HCT116 (cell line): ENCODE data around the gene CD44. TPM values are rescaled to one million over a fixed set of nuclear protein-coding genes. Genes with fewer than 3 reads are reported as not detected.

Experiments
- ATAC-seq: fragments of 200-7000 bp; cut with Tn5 transposase; 2 replicates; pipeline ENCODE4 v1.9.1; 2020; ENCODE audit warnings: mild to moderate bottlenecking, moderate library complexity
- BruUV-seq: library from RNA; stranded (reverse); fragments of 400-500 nt; replicated peaks from 2 replicates; lab custom pipeline; 2021; lab: Mats Ljungman, UMichigan
- CTCF ChIA-PET: fragments of 300-600 bp; sonication (Branson Sonifier 250); formaldehyde crosslinking; loops from one replicate; lab custom pipeline; 2021; ENCODE audit warnings: antibody characterized with exemption; lab: Charles Lee
- POLR2A ChIA-PET: fragments of 300-600, 350-600 bp; sonication (Branson Sonifier 250); formaldehyde crosslinking; loops from one replicate; lab custom pipeline; 2021; ENCODE audit warnings: antibody characterized with exemption; lab: Charles Lee
- RAD21 ChIA-PET, 2 experiments: fragments of 300-600 bp; sonication (Branson Sonifier 250); formaldehyde crosslinking; loops; one replicate each; lab custom pipeline; 2023; ENCODE audit warnings: low total read pairs in 2 of 2; ENCODE audit not compliant: uncharacterized antibody in 2 of 2, unreplicated experiment in 2 of 2, low non-redundant PET in 1 of 2; lab: Charles Lee
- DNase-seq: peaks from one replicate; pipeline ENCODE4 v3.0.0-alpha.2; 2010; ENCODE audit warnings: low read depth, low spot score
- H2AFZ ChIP-seq: fragments of 200-600 bp; shearing (Covaris generic), sonication (generic); 2 replicates; pipeline ENCODE4 v1.6.1; 2017; ENCODE audit warnings: low read depth, mixed run types, mixed read lengths, antibody characterized with exemption, low read length; ENCODE audit not compliant: poor library complexity, severe bottlenecking
- H3K27ac ChIP-seq: 2 replicates; pipeline ENCODE4 v1.5.1; 2012; ENCODE audit warnings: low read depth, low read length
- H3K27me3 ChIP-seq: fragments of 200-600 bp; sonication (generic); 2 replicates; pipeline ENCODE4 v1.6.1; 2016; ENCODE audit warnings: mixed run types, low read length, mixed read lengths; ENCODE audit not compliant: insufficient read depth
- H3K36me3 ChIP-seq, 2 experiments: fragments of 200-500 bp in 1 of 2; fragments of 200-600 bp in 1 of 2; sonication (Bioruptor generic) in 1 of 2; sonication (generic) in 1 of 2; 2 replicates each; pipeline versions ENCODE4 v1.5.1 to v1.6.1; 2014 to 2016; ENCODE audit warnings: low read length in 2 of 2, inconsistent platforms in 1 of 2, mixed read lengths in 1 of 2, mixed run types in 1 of 2; ENCODE audit not compliant: insufficient read depth in 2 of 2, control insufficient read depth in 1 of 2
- H3K4me1 ChIP-seq, 2 experiments: fragments of 200-600 bp in 1 of 2; sonication (generic) in 1 of 2; 2 replicates each; pipeline versions ENCODE4 v1.5.1 to v1.6.1; 2012 to 2017; ENCODE audit warnings: low read length in 2 of 2, inconsistent platforms in 1 of 2, mild to moderate bottlenecking in 1 of 2, mixed read lengths in 1 of 2, mixed run types in 1 of 2, moderate library complexity in 1 of 2; ENCODE audit not compliant: insufficient read depth in 2 of 2, control insufficient read depth in 1 of 2
- H3K4me2 ChIP-seq: fragments of 200-600 bp; sonication (generic); 2 replicates; pipeline ENCODE4 v1.6.1; 2017; ENCODE audit warnings: mixed run types, low read length, mixed read lengths
- H3K4me3 ChIP-seq, 2 experiments: fragments of 200-600 bp in 1 of 2; sonication (generic) in 1 of 2; replicated peaks in 1 of 2; 2 replicates each; pipeline ENCODE4 v1.5.1; 2011 to 2016; ENCODE audit warnings: low read length in 2 of 2, control low read depth in 1 of 2, low read depth in 1 of 2, mild to moderate bottlenecking in 1 of 2, mixed read lengths in 1 of 2, mixed run types in 1 of 2
- H3K79me2 ChIP-seq: fragments of 200-600 bp; sonication (generic); 2 replicates; pipeline ENCODE4 v1.6.1; 2017; ENCODE audit warnings: mild to moderate bottlenecking, mixed run types, low read length, moderate library complexity, mixed read lengths; ENCODE audit not compliant: insufficient read depth
- H3K9ac ChIP-seq: fragments of 200-600 bp; sonication (generic); 2 replicates; pipeline ENCODE4 v1.6.1; 2016; ENCODE audit warnings: low read length, mixed read lengths
- H3K9me2 ChIP-seq: fragments of 200-600 bp; sonication (generic), shearing (Covaris generic); 2 replicates; pipeline ENCODE4 v1.6.1; 2017; ENCODE audit warnings: mixed run types, mild to moderate bottlenecking, moderate library complexity; ENCODE audit not compliant: insufficient read depth
- H3K9me3 ChIP-seq, 2 experiments: fragments of 200-500 bp in 1 of 2; fragments of 200-600 bp in 1 of 2; sonication (Bioruptor generic) in 1 of 2; sonication (generic) in 1 of 2; 2 replicates each; pipeline ENCODE4 v1.6.1; 2014 to 2017; ENCODE audit warnings: low read length in 2 of 2, mixed read lengths in 2 of 2, inconsistent platforms in 1 of 2, low read depth in 1 of 2, mild to moderate bottlenecking in 1 of 2, mixed run types in 1 of 2, moderate library complexity in 1 of 2; ENCODE audit not compliant: control insufficient read depth in 1 of 2, insufficient read depth in 1 of 2
- H4K20me1 ChIP-seq: fragments of 200-600 bp; sonication (generic), shearing (Covaris generic); 2 replicates; pipeline ENCODE4 v1.6.1; 2017; ENCODE audit warnings: mixed run types, mild to moderate bottlenecking, moderate library complexity; ENCODE audit not compliant: insufficient read depth
- CBX3 ChIP-seq: IDR thresholded peaks from 2 replicates; pipeline ENCODE4 v1.6.1; 2012; ENCODE audit warnings: low read depth
- CEBPB ChIP-seq: IDR thresholded peaks from 2 replicates; pipeline ENCODE4 v1.6.1; 2012; ENCODE audit warnings: low read depth
- ELF1 ChIP-seq: IDR thresholded peaks from 2 replicates; pipeline ENCODE4 v1.6.1; 2012; ENCODE audit warnings: low read depth, borderline replicate concordance
- EZH2 ChIP-seq: fragments of 200-600 bp; sonication (generic); IDR thresholded peaks from 2 replicates; pipeline ENCODE4 v1.6.1; 2017; ENCODE audit warnings: antibody characterized with exemption, mixed run types
- EZH2phosphoT487 ChIP-seq: fragments of 200-600 bp; IDR thresholded peaks from 2 replicates; pipeline ENCODE4 v1.6.1; 2018; ENCODE audit warnings: antibody characterized with exemption, borderline replicate concordance
- POLR2A ChIP-seq: IDR thresholded peaks from 2 replicates; pipeline ENCODE4 v1.7.0; 2011; ENCODE audit warnings: borderline replicate concordance; ENCODE audit not compliant: insufficient read depth, insufficient read length; ENCODE audit errors: extremely low read depth
- POLR2AphosphoS5 ChIP-seq: IDR thresholded peaks from 2 replicates; pipeline ENCODE4 v1.6.1; 2011; ENCODE audit warnings: mild to moderate bottlenecking, low read depth, low read length, moderate library complexity
- SIN3A ChIP-seq: IDR thresholded peaks from 2 replicates; pipeline ENCODE4 v1.6.1; 2012; ENCODE audit warnings: low read depth
- SRF ChIP-seq: IDR thresholded peaks from 2 replicates; pipeline ENCODE4 v1.6.1; 2012; ENCODE audit warnings: low read depth
- ZFX ChIP-seq: fragments of 450-650 bp; IDR thresholded peaks from 2 replicates; pipeline ENCODE4 v1.6.1; 2017
- ZNF274 ChIP-seq: fragments of 200-500 bp; sonication (Bioruptor generic); IDR thresholded peaks from 2 replicates; pipeline ENCODE4 v1.6.1; 2014; ENCODE audit warnings: mild to moderate bottlenecking, low read depth, low read length, inconsistent platforms
- intact Hi-C: fragments of 100-400 bp; cut with micrococcal nuclease; formaldehyde crosslinking; loops from 2 replicates; pipeline ENCODE4 v1.10.0; 2022
- total RNA-seq: library from RNA; stranded (reverse); gene quantifications from one replicate; pipeline ENCODE4 v1.2.1, GENCODE V29; 2021; ENCODE audit not compliant: unreplicated experiment
- TF ChIP-seq, protein P1 (sequence below): IDR thresholded peaks from 2 replicates; pipeline ENCODE4 v1.6.1; 2011; ENCODE audit warnings: mild to moderate bottlenecking, low read length, moderate library complexity; ENCODE audit not compliant: insufficient replicate concordance; ENCODE audit errors: extremely low read depth

Gene CD44
- total RNA-seq, 1 experiment from 2014 or later = 742 TPM

DNA sequence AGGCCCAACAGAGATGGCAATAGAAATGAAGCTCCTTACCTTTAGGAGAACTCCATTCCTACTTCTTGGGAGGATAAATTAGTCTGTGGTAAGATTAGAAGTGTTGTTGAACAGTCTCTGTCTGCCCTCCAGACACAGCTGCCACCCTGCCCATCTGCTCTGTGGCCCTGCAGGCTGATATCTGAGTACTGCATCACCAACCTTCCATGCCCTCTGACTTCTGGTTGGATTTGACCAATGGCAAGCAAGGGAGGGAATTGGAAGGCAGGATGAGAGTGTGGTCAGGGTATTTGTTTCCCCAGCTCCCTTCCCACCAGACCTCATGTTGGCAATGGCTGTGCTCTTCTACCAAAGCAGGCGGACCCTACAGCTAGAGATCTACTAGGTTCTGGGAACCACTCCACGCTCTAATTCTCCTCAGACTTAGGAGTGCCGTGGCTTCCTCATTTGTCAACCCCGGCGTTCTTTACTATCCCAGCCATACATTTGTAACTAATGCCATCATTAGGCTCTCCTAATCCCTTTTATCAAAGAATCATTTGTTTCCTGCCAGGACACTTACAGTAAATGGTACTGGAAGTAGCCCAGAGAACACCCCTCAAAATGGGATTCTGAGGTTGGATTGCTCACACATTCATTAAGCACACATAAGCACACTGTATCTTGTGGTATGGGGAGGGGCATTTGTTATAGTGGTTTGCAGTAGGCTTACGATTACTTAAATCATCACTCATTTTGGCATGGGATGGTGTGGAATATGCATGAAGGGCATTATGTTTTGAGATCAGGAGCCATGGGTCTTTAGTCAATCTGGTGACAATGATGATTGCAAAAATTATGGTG is 35.4 kb upstream of the CD44 start:
- CTCF ChIA-PET = no interaction called here
- no peaks in the 10 kb centered on the region for H3K9me2 ChIP-seq
- intact Hi-C loops = no loop called here
- POLR2A ChIA-PET = no interaction called here
- no peaks in the 10 kb centered on the region for H4K20me1 ChIP-seq
- RAD21 ChIA-PET = no interaction called here
- peaks cover 10 to 16% of the 10 kb centered on the region in 2 experiments; a peak in 3 of 4 replicates for H3K4me1 ChIP-seq
- no peak overlapping the region for H2AFZ ChIP-seq
- no peaks in the 10 kb centered on the region for H3K79me2 ChIP-seq
- no peak overlapping the region for H3K9ac ChIP-seq
- H3K36me3 ChIP-seq = no peaks in the 10 kb centered on the region
- BruUV-seq = no TSS peak
- H3K27me3 ChIP-seq = no peaks in the 10 kb centered on the region
- DNase-seq = no peak
- H3K27ac ChIP-seq = no peak overlapping the region
- ATAC-seq = no peak
- TF ChIP-seq SIN3A (no peak), CBX3 (no peak), EZH2phosphoT487 (no peak), SRF (no peak), ZNF274 (no peak)
- TF ChIP-seq, protein P1, sequence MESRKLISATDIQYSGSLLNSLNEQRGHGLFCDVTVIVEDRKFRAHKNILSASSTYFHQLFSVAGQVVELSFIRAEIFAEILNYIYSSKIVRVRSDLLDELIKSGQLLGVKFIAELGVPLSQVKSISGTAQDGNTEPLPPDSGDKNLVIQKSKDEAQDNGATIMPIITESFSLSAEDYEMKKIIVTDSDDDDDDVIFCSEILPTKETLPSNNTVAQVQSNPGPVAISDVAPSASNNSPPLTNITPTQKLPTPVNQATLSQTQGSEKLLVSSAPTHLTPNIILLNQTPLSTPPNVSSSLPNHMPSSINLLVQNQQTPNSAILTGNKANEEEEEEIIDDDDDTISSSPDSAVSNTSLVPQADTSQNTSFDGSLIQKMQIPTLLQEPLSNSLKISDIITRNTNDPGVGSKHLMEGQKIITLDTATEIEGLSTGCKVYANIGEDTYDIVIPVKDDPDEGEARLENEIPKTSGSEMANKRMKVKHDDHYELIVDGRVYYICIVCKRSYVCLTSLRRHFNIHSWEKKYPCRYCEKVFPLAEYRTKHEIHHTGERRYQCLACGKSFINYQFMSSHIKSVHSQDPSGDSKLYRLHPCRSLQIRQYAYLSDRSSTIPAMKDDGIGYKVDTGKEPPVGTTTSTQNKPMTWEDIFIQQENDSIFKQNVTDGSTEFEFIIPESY = no peak
- no peaks in the 10 kb centered on the region for H3K9me3 ChIP-seq
- no peak overlapping the region for H3K4me2 ChIP-seq
- H3K4me3 ChIP-seq = no peak overlapping the region

DNA sequence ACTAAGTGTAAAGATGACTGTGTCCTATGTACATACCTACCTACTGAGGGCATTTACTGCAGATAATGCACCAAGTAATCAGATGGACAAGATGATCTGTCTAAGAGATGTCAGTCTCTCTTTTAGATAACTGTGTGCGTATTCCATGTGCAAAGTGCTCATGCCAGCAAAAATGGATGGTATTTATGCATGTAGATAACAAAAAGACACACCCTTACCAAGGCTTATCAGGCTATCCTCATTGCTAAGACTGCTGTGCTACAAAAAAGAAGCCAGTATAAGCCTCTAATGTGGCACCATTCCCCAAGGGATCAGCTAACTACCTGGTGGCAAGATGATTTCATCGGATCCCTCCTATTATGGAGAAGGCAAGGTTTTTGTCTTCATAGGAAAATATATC is 34.3 kb upstream of the CD44 start:
- ChIA-PET RAD21 (no interaction called here), CTCF (no interaction called here)

More for the DNA sequence above, 34.3 kb upstream of the CD44 start:
- H3K4me3 ChIP-seq = no peak overlapping the region
- TF ChIP-seq, protein P1 = no peak
- TF ChIP-seq CEBPB (no peak), EZH2 (no peak), POLR2AphosphoS5 (no peak), POLR2A (no peak), ZFX (no peak), ELF1 (no peak), SRF (no peak)
- TF ChIP-seq, all 23 proteins: peak for 0
- ATAC-seq (no peak), DNase-seq (no peak)
- peaks cover 3 to 5% of the 10 kb centered on the region in 2 experiments; a peak in 3 of 4 replicates for H3K4me1 ChIP-seq
- H4K20me1 ChIP-seq = no peaks in the 10 kb centered on the region
- H3K9me3 ChIP-seq = no peaks in the 10 kb centered on the region
- H3K9ac ChIP-seq = no peak overlapping the region
- H3K27me3 ChIP-seq = no peaks in the 10 kb centered on the region
- no peak overlapping the region for H3K4me2 ChIP-seq
- intact Hi-C loops = no loop called here
- no peaks in the 10 kb centered on the region for H3K9me2 ChIP-seq
- H2AFZ ChIP-seq = no peak overlapping the region
- H3K27ac ChIP-seq = no peak overlapping the region
- no peaks in the 10 kb centered on the region for H3K36me3 ChIP-seq
- POLR2A ChIA-PET = no interaction called here
- BruUV-seq = no TSS peak
- H3K79me2 ChIP-seq = no peaks in the 10 kb centered on the region
